HepG2 (cell line): ENCODE data around the gene SULT1E1. TPM values are rescaled to one million over a fixed set of nuclear protein-coding genes. Genes with fewer than 3 reads are reported as not detected.

Experiments used
- ATAD3A ChIP-seq: sonication (generic); formaldehyde crosslinking; IDR thresholded peaks from 2 replicates; pipeline ENCODE4 v1.4.0; 2020; ENCODE audit warnings: missing genetic modification reagents
- ATF4 ChIP-seq, 2 experiments: fragments of 450-650 bp in 1 of 2; sonication (generic) in 1 of 2; formaldehyde crosslinking; IDR thresholded peaks; 2 replicates each; pipeline versions ENCODE4 v1.5.0 to v1.8.0; 2020 to 2022; ENCODE audit warnings: mild to moderate bottlenecking in 1 of 2, missing genetic modification reagents in 1 of 2
- CHD4 ChIP-seq: fragments of 200-600 bp; sonication (generic); IDR thresholded peaks from 2 replicates; pipeline ENCODE4 v1.7.0; 2017; ENCODE audit warnings: mild to moderate bottlenecking, low read length, borderline replicate concordance
- ESRRA ChIP-seq: sonication (generic); formaldehyde crosslinking; IDR thresholded peaks from 2 replicates; pipeline ENCODE4 v1.5.1; 2020; ENCODE audit warnings: mild to moderate bottlenecking, low read depth, missing genetic modification reagents
- GATAD2A ChIP-seq: IDR thresholded peaks from 2 replicates; pipeline ENCODE4 v1.6.1; 2016
- PHF21A ChIP-seq: sonication (generic); formaldehyde crosslinking; IDR thresholded peaks from 2 replicates; pipeline ENCODE4 v1.5.0; 2020; ENCODE audit warnings: mild to moderate bottlenecking, missing genetic modification reagents
- RAD21 ChIP-seq: fragments of 450-650 bp; formaldehyde crosslinking; IDR thresholded peaks from 2 replicates; pipeline ENCODE4 v1.5.0; 2020; ENCODE audit warnings: mild to moderate bottlenecking
- RFXAP ChIP-seq: sonication (generic); formaldehyde crosslinking; IDR thresholded peaks from 2 replicates; pipeline ENCODE4 v1.4.0; 2020; ENCODE audit warnings: missing genetic modification reagents, borderline replicate concordance
- TFDP1 ChIP-seq: IDR thresholded peaks from 2 replicates; pipeline ENCODE4 v1.6.1; 2016; ENCODE audit warnings: missing compliant biosample characterization, missing genetic modification reagents, borderline replicate concordance
- ZNF143 ChIP-seq: sonication (generic); formaldehyde crosslinking; IDR thresholded peaks from 2 replicates; pipeline ENCODE4 v1.4.0; 2020; ENCODE audit warnings: missing genetic modification reagents
- ZNF430 ChIP-seq: sonication (generic); formaldehyde crosslinking; IDR thresholded peaks from 2 replicates; pipeline ENCODE4 v1.9.0; 2021; ENCODE audit warnings: mild to moderate bottlenecking, missing genetic modification reagents
- ZNF550 ChIP-seq: sonication (generic); formaldehyde crosslinking; IDR thresholded peaks from 2 replicates; pipeline ENCODE4 v1.4.0; 2020; ENCODE audit warnings: mild to moderate bottlenecking, missing genetic modification reagents, borderline replicate concordance
- ZNF572 ChIP-seq: sonication (generic); formaldehyde crosslinking; IDR thresholded peaks from 2 replicates; pipeline ENCODE4 v1.5.1; 2020; ENCODE audit warnings: mild to moderate bottlenecking, missing genetic modification reagents
- ZNF609 ChIP-seq: sonication (generic); formaldehyde crosslinking; IDR thresholded peaks from 2 replicates; pipeline ENCODE4 v1.4.0; 2020; ENCODE audit warnings: mild to moderate bottlenecking, missing genetic modification reagents, borderline replicate concordance
- ZNF646 ChIP-seq: sonication (generic); formaldehyde crosslinking; IDR thresholded peaks from 2 replicates; pipeline ENCODE4 v1.9.0; 2021; ENCODE audit warnings: mild to moderate bottlenecking, missing genetic modification reagents
- ZNF773 ChIP-seq: sonication (generic); formaldehyde crosslinking; IDR thresholded peaks from 2 replicates; pipeline ENCODE4 v1.4.0; 2020; ENCODE audit warnings: missing genetic modification reagents, borderline replicate concordance
- polyA plus RNA-seq, 8 experiments: library from polyadenylated mRNA; depleted of rRNA in 3 of 8; stranded (reverse) in 7 of 8; unstranded in 1 of 8; fragments of >200 nt; fragmentation: Illumina TruSeq in 4 of 8; extraction: Trizol in 4 of 8; gene quantifications; 2 replicates each; pipeline versions ENCODE4 v1.2.1 to v1.2.3, GENCODE V29; 2011 to 2016; ENCODE audit warnings: low read depth in 4 of 8, missing spikeins in 1 of 8, mixed read lengths in 1 of 8; ENCODE audit not compliant: insufficient read depth in 1 of 8
- total RNA-seq, 5 experiments: library from RNA; depleted of rRNA; stranded (reverse); fragments of >200 nt; fragmentation: Illumina TruSeq; extraction: Trizol; gene quantifications; 2 replicates each; pipeline ENCODE4 v1.2.3, GENCODE V29; 2016; ENCODE audit warnings: low read depth in 1 of 5

The SULT1E1 gene
- total and polyA plus RNA-seq, 2 of the 13 experiments (the other 11 are each of a cell fraction or from before 2014, with no cell fraction given) = 1.7 to 3.9 TPM

- TF ChIP-seq ZNF773 = no peak
- no peak for TF ChIP-seq RFXAP (CRISPR knock-in tag)
- peak; percentile 58; the same call in 1 of the 2 replicates for TF ChIP-seq ZNF430 (CRISPR knock-in tag)
- peak; percentile 98 for TF ChIP-seq ZNF609
- no peak for TF ChIP-seq ZNF646
- TF ChIP-seq ZNF143 (CRISPR knock-in tag) = no peak
- TF ChIP-seq ATF4 (CRISPR knock-in tag; IDR thresholded peaks at IDR 0.05) = no peak
- TF ChIP-seq CHD4 = peak; percentile 92; the same call in 1 of the 2 replicates
- peak; percentile 80; the same call in 1 of the 2 replicates for TF ChIP-seq PHF21A (CRISPR knock-in tag)
- no peak for TF ChIP-seq ZNF550
- TF ChIP-seq RAD21 (CRISPR knock-in tag) = peak; percentile 91; the same call in 1 of the 2 replicates
- peak; percentile 97 for TF ChIP-seq GATAD2A (CRISPR knock-in tag)
- no peak for TF ChIP-seq ZNF572 (CRISPR knock-in tag)
- TF ChIP-seq ATAD3A (CRISPR knock-in tag) = no peak
- no peak for TF ChIP-seq TFDP1 (CRISPR knock-in tag)
- 0 out of 2 replicates have a peak, but pooled peaks have one; percentile 23 for TF ChIP-seq ESRRA (CRISPR knock-in tag)
These were observed 36.3 kb downstream of the SULT1E1 start (continued) for GRCh38 chr4:69823481-69824186.
